Embryonic facial prominence (tissue), 1 donor: ENCODE data around the gene FGF22.
"Not testable (repeated sequence)": the region's sequence is repeated elsewhere in the genome, so short reads cannot be mapped to it uniquely, and the experiment has no call there.

Experiments used
- DNase-seq: peaks from one replicate; pipeline ENCODE4 v3.0.0-alpha.2; 2016; ENCODE audit errors: extremely low spot score

The FGF22 gene

DNA sequence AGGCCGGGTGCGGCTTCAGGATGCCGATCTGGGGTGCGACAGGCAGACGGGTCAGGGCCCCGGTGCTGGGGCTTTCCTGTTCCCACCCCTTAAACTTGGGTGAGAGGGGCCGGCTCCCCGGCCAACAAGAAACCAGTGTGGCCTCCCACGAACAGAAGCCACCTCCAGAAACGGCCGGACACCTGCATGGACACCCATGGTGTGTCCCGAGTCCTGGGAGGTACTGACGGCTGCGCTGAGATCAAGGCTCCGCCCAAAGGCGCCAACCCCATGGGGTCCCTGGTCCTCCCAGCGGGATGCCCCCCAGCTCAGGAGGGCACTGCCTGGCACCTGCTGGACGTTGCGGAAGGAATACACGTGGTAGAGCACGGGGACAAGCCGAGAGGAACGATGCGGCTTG lies 17.9 kb upstream of the FGF22 start:
- DNase-seq, result no peak

DNA sequence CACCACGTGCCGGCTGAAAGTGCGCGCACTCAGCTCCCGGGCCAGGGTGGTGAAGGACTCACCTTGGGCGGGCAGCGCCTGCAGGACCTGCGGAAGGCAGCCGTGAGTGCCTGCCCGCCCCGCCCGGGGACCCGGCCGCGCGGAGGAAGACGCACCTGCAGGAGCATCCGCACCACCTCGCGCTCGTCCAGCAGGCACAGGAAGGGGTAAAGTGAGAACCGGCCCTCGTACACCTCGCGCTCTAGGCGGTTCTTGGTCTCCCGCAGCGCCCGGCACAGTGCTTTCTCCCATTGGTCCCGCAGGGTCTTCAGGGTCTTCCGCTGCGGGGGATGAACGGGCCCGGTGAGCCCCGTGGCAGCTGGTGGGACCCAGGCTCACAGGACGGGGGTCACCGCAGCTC lies 17.0 kb upstream of the FGF22 start:
- no peak for DNase-seq

DNA sequence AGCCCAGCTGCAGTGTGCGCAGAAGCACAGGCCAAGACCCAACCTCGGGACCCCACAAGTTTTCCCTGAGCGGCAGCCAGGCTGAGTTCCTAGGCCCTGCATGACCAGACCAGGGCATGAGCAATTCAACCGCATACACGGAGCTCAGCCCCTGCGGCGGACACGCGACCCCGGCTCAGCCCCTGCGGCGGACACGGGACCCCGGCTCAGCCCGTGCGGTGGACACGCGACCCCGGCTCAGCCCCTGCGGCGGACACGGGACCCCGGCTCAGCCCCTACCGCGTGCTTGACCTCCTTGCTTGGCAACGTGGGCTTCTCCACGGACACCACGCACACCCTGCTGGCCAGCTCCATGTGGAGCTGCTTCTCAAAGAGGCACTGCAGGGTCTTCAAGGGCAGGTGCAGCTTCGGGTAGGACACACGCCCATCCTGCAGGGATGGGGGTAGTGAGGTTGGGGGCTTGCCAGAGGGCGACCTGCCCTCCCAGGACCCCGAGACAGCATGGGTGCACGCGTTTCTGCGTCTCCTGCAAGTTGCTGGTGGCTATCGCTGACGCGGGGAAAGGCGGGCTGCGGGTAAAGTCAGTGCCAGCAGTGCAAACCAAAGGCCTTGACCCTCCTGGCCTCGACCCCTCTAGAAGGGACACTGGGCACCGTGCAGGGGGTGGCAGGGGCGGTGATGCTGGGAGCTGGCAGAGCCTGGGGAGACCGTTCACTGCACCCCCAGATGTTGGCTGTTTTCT lies 16.3 kb upstream of the FGF22 start:
- no peak for DNase-seq

DNA sequence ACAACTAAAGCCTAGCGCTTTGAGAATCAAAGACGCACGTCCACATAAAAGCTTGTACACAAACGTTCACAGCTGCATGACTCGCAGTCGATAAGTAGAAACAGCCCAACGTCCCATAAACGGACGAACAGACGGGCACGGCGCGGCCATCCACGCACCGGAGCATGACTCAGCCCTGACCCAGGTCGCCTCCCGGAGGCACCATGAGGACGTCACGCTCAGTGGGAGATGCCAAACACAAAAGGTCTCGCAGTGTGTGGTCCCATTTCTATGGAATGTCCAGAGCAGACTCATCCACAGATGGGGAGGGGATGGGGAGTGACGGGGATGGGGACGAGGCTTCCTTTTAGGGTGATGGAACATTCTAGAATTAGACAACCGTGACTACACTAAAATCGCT lies 15.7 kb upstream of the FGF22 start:
- no peak for DNase-seq

DNA sequence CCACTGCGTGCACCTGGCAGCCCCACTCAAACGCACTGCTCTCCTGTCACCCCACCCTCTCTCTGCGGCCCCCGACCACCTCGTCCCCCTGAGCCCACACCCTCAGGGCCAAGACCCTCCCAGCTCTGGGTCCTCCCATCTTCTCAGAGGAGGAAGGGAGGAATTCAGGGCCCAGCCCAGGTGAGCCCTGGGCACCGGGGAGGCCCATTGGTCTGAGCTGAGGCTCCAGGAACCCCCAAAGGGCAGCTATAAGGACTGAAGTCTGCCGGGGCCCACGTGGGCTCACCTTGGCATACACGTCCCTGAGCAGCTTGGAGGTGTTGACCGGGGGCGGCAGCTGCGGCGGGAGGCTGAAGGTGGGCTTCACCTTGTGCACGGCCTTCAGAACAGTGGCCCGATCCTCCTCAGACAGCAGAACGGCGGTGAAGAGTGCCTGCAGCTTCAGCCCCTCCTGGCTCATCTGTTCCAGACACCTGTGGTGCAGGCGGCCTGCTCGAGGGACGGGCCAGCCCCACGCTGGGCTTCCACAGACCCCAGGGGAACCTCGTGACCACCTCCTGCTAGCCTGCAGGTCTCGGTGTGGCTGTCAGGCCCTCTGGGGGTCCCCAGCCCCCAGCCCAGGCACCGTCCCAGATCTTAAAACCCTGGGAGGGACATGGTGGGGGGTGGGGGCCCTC lies 15.1 kb upstream of the FGF22 start:
- no peak for DNase-seq

DNA sequence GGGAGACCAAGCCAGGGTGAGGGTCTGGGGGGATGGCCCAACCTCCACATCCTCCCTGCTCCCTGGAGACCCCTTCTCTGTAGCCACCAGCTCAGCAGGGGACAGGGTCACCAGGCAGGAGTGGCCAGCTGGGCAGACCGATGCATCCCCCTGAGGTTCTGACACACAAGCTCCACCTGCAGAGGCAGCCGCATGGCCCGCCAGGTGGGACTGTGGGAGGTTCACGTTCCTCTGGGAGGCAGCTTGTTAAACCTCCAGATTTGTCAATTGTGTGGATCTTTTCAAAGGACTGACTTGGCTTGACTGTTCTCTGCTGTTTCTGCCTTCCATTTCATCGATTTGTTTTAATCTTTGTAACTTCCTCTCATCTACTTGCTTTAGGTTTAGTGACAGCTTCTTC lies 14.4 kb upstream of the FGF22 start:
- DNase-seq, result no peak

DNA sequence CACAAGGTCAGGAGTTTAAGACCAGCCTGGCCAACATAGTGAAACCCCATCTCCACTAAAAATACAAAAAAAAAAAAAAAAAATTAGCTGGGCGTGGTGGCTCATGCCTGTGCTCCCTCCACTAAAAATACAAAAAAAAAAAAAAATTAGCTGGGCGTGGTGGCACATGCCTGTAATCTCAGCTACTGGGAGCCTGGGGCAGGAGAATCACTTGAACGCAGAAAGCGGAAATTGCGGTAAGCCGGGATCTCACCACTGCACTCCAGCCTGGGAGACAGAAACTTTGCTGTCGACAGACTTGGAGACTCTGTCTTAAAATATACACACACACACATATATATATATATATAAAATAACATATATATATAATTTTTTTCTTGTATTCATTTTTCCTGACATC lies 13.1 kb upstream of the FGF22 start:
- DNase-seq, result not testable (repeated sequence)

DNA sequence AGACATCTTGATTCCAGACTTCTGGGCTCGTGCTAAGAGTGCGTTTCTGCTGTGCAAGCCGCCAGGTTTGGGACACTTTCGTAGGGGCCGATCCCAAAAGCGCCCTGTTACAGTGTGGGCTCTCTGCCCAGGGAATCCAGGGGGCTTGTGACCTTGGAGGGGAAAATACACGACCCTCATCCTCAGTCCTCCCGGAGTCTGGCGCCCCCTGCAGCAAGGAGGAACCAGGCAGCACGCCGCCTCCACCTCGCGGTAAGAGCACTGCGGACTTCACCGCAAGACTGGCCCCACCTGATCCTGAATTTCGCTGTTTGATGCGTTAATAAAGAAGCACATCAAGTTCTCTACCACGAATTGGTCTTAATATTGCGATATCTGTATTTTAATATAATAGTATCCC lies 11.5 kb upstream of the FGF22 start:
- no peak for DNase-seq

DNA sequence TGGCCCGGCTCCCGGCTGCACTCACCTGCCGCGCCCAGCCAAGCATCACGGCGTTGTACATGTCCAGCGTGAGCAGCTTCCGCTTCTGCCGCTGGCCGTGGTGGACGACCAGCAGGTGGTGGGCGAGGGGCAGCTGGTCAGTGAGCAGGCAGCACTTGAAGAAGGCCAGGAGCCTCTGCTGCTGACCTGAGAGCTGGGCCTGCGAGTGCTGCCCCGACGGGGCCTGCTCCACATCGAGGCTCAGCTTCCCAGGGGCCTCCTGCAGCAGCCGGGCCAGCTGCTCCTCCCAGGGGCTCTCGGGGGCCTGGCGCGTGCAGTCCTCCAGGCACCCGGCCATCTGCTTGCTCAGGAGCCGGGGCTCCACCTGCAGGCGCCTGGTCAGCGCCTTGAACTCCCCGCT lies 10.2 kb upstream of the FGF22 start:
- DNase-seq, result not testable (repeated sequence)

DNA sequence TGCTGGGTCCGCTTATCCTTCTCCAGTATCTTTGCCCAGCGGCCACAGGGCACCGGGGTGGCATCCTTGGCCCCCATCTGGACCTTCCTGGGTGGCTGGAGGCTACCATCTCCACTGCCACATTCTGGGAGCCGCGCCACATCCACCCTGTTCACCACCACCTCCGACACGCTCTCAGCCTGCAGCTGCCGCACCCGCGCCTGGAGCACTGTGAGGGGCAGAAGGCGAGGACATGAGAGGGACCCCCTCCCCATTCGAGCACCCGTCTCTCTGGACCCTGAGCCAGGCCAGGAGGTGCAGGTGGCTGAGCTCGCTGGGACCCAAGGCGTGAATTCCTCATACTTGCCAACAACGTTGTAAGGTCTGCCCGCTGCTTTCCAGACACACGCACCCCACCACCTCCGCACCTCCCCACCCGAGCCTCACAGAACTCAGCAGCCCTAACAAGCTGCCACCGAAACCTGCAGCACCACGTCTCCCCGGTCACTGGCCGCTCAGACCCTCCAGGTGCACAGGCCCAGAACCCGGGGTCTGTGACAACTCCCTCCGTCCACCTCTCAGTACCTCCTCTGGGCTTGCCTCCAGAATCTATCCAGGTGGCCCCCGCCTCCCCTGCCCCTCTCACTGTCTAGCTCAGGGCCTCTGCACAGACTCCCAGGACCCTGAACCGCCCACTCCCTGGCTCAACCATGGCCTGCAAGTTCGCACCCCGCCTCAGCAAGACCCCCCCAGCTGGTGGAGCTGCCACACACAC lies 9.5 kb upstream of the FGF22 start:
- no peak for DNase-seq

DNA sequence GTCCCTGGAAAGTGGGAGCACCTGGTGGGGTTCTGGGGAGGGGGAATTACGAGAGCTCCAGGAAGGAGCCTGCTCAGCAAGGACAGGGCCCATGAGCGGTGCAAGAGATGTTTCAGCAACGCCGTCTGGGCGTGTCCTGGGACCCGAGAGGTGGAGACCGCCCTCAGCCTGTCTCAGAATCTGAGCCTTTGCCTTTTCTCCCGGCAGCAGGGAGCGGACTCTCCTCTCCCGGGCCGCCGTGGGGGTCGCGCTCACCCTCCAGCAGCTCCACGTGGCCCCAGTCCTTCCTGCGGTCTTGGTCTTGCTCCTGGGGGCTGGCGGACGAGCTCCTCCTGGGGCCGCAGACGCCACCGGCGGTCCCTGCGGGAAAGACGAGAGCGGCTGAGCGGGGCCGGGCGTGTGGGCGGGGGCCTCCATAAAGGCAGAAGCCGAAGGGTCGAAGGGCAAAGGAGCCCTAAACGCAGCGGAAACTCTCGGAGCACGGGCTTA lies 7.1 kb upstream of the FGF22 start:
- no peak for DNase-seq

DNA sequence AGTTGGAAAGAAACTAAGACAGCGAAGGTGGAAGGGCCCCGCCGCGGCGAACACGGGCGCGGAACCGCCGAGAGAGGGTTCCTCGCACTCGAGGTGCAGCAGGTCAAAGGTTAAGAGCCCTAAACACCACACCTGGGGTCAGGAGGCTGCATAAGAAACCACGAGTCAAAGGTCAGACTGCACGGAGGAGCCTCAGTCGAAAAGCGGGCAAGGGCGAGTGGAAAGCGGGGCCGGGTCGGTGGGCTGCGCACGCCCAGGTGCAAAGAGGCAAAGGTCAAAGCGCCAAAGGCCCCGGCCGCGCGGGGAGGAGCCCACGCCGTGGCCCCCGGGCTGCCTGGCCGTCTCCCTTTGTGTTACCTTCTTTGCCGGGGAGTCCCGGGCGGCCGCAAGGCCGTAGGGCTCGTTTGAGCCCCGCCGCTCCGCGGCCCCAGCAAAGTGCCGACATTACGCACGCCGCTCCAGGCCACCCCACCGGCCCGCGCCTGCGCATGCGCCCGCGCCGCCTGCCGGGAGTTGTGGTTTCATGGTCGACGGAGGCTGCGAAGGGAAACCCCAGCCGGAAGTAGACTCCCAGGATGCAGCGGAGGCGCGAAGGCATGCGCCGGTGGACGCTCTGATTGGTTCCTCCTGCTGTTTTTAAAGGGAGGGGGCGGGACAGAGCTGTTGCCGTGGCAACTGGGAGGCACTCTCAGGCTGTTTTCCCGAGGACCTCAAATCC lies 6.5 kb upstream of the FGF22 start, which contains the start of gene POLRMT:
Gene POLRMT, minus strand, starts transcription at position 470 of the 718 bp plus-strand sequence. Its CDS starts 25 bp downstream, at position 445.
- peak; percentile 94 for DNase-seq

DNA sequence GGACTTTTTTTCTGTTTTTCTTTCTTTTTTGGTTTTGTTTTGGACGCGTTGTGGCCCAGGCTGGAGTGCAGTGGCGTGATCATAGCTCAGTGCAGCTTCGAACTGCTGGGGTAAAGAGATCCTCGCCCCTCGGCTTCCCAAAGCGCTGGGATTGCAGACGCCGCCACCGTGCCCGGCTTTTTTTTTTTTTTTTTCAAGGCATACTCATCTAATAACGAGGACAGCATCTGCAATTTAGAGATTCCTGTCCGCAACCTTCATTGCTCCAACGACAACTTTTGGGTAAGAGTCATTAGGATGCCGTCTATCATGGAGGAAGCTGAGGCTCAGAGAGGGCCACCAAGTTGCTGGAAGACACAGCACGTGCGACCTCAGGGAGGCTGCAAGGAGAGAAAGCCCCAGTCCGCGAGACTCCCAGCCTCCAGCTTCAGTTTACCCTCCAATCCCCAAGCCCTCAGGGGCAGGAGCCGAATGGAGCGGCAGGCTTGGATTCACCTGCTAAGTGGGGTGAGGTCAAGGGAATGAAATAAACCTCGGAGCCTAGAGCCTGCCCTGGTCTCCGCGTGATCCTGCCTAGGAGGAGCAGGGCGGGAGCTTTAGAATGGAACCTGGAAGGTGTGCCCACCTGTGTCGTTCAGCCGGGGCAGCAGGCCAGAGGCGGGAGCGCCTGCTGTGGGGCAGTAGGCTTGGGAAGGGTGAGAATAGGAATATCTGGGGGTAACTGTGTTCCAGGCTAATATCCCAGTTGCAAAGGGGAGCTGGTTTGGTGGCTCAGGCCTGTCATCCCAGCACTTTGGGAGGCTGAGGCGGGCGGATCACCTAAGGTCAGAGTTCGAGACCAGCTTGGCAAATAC lies 5.7 kb upstream of the FGF22 start:
- DNase-seq, result no peak

DNA sequence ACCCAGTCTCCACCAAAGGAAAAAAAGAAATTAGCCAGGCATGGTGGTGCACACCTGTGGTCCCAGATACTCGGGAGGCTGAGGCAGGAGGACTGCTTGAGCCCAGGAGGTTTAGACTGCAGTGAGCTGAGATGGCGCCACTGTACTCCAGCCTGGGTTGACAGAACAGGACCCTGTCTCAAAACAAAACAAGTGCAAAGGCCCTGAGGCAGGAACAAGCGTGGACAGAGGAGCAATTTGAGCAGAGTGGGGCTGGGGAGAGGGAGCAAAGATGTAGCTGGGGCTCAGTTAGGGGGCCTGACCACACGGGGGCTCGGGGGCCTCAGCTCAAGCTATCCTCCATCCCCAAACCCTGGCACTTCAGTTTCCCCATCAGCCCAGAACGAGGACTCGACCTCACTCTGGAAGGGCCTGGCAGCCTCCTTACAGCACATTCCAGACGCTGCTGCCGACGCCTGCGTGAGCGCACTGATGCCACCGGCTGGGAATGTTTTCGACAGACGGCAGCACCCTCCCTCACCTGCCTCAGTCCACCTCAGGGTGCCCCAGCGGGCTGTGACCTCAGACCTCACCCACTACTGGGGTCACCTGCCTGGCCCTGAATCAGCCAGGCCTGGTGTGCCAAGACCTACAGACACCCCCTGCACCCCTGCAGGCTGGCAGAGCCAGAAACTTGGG lies 4.6 kb upstream of the FGF22 start:
- DNase-seq, result no peak

DNA sequence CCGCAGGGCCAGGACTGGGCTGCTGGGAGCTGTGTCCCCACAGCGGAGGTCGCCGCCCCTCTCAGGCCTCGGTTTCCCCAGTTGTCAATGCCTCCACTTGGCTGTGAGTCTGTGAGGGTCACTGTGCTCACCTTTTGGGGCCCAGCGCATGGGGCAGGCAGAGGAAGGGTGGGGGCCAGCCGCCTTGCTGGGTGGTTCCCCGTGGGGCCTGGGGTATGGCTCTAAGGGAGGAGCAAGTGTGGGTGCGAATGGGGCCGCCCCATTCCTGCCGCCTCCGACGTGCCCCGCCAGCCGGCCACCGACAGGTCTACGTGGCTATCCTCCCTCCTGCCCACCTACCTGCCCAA lies 800 bp upstream of the FGF22 start:
- DNase-seq, result no peak

DNA sequence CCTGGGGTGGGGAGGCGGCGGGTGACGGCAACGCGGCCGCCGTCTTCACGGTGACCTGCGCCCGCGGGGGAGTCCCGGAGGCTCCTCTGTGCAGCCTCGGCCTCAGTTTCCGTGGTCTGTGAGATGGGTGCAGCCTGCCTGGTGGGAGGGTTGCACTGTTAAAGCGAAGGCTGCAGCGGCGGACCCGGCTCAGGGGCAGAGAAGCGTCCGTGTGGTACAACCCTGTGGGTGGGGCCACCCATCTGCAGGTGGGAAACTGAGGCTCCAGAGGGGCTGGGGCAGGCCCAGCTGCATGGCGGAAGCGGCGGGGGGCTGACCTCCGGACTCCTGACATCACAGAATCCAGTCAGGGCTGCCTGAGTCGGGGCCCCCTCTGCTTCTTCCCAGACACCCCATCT lies 481 bp downstream of the FGF22 start:
- DNase-seq, result no peak

DNA sequence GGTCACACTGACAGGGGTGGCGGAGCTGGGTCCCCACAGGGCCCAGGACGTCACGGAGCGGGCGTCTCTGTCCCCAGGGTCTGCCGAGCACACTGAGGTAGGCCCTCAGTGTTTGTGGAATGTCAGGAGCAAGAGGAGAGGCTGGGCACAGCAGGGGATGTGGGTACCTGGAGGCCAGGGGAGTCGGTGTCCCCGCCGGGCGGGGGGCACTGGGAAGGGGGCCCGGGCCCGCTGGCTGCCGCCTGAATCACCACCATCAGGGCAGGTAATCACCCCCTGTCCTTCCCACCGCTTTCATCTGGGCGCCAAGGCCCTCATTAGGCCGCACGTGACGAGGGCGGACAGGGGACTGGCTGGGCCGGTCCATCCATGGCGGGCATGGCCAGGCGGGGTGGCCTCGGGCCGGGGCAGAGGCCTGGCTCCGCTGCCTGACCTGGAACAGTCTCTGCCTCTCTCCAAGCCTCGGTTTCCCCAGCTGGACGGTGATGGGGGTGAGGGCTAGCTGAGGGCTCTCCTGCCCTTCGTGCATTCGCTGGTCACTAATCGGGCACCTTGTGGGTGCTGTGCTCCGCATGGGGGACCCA lies 1.0 kb downstream of the FGF22 start:
- DNase-seq, result no peak

DNA sequence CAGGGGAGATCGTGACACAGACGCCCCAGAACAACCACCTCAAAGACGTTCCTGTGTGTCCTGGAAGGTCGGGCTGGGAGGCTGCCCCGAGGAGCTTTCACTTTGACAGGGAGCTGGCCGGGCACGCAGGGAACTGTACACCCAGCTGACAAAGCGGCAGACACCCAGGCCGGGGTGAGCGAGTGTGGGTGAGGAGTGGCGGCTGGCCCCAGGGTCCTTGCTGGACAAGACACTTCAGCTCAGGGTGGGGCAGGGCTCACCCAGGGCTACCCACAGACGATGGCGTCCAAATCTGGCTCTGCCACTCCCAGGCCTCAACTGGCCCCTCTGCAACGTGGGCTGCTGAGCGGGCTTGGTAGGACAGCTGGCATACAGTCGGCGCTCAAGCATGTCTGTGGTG lies 2.0 kb downstream of the FGF22 start:
- no peak for DNase-seq

DNA sequence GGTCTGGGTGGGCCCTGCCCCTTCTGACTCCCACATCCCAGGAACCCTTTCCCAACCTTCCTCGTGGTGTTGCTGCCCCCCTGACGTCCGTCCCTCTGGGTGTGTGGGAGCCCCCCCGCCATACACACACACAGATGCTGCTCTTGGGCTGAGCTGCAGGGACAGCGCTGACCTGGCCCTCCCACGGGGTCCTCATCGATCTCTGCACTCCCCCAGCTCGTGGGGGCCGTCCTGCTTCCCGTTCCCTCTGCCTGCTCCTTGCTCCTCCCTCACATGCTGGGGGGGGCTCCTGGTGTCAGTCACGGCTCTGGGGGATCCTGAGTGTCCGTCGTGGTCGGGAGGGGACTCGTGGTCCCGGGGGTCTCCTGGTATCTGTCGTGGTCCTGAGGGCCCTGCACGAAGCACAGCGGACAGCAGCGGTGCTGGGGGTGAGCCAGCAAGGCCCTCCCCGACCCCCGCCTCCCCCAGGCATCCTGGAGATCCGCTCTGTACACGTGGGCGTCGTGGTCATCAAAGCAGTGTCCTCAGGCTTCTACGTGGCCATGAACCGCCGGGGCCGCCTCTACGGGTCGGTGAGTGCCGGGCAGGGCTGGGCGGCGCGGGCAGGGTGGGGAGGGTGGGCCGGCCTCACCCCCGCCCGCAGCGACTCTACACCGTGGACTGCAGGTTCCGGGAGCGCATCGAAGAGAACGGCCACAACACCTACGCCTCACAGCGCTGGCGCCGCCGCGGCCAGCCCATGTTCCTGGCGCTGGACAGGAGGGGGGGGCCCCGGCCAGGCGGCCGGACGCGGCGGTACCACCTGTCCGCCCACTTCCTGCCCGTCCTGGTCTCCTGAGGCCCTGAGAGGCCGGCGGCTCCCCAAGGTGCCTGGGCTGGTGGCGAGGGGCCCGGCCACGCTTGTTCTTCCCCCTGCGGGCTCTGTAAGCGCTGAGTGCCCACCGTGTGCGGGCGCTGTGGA lies 3.4 kb downstream of the FGF22 start:
- DNase-seq, result no peak
